ENCODE results near the gene KIDINS220.
A peak's percentile ranks its signal among the peaks of the same experiment; 100 is the strongest.

The KIDINS220 gene

DNA sequence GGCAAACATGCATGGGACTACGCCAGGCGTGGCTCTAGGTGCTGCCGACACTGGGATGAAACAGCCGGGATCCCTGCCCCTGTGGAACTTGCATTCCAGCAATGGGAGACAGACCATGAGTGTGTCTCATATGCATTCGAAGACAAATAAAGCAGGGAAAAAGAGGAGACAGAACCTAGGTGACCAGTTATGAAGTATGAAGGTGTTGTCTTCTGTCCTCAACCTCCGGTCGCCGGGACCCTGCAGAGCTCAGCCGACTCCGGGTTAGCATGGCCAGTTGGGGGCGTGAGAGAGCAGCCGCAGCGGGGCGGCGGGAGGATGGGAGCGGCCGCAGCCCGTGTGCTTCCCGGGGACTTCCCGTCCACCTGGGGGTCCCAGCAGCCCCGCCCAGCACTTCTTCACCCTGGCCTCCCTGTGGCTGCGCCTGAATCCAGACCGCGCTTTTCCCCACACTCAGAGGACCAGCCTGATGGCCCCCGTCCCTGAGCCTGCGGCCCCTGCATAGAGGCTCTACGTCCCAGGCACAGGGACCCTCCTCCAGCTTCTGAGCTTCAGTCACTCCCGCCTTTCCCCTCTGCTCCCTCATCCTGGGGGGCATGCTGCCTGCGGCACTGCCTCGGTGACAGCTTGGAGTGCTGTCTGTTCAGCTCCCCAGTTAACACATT, 144.1 kb downstream of the KIDINS220 start:
- no peaks in the 10 kb centered on the region for H4K20me1 ChIP-seq (ENCODE audit: insufficient read depth, low read length)
- H3K9me3 ChIP-seq (ENCODE audit: insufficient read depth, low read length, severe bottlenecking): no peaks in the 10 kb centered on the region
- ATAC-seq (ENCODE audit: insufficient read depth, low read depth) (no peak), DNase-seq (no peak)
- H3K4me1 ChIP-seq (ENCODE audit: insufficient read depth, low read length): no peaks in the 10 kb centered on the region
- no peak overlapping the region for H3K9ac ChIP-seq (ENCODE audit: low read depth, low read length)
- H3K27me3 ChIP-seq (ENCODE audit: insufficient read depth, low read length, poor library complexity): no peaks in the 10 kb centered on the region
- H3K4me3 ChIP-seq (ENCODE audit: low read depth in 1 of 2, low read length in 2 of 2): no peak overlapping the region
- no peaks in the 10 kb centered on the region for H3K36me3 ChIP-seq (ENCODE audit: insufficient read depth, low read length)
- TF ChIP-seq, protein P1, sequence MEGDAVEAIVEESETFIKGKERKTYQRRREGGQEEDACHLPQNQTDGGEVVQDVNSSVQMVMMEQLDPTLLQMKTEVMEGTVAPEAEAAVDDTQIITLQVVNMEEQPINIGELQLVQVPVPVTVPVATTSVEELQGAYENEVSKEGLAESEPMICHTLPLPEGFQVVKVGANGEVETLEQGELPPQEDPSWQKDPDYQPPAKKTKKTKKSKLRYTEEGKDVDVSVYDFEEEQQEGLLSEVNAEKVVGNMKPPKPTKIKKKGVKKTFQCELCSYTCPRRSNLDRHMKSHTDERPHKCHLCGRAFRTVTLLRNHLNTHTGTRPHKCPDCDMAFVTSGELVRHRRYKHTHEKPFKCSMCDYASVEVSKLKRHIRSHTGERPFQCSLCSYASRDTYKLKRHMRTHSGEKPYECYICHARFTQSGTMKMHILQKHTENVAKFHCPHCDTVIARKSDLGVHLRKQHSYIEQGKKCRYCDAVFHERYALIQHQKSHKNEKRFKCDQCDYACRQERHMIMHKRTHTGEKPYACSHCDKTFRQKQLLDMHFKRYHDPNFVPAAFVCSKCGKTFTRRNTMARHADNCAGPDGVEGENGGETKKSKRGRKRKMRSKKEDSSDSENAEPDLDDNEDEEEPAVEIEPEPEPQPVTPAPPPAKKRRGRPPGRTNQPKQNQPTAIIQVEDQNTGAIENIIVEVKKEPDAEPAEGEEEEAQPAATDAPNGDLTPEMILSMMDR (IDR thresholded peaks at IDR 0.05; ENCODE audit: borderline replicate concordance, extremely low read depth, low read length, poor library complexity, severe bottlenecking): peak; percentile 41
- TF ChIP-seq EZH2 (IDR thresholded peaks at IDR 0.05; ENCODE audit: borderline replicate concordance, low read depth, low read length, severe bottlenecking): no peak
- no peak overlapping the region for H3K4me2 ChIP-seq (ENCODE audit: insufficient read depth, low read length)
- H2AFZ ChIP-seq (ENCODE audit: low read depth, low read length): no peak overlapping the region
- H3K27ac ChIP-seq (ENCODE audit: low read length): no peak overlapping the region
- no peaks in the 10 kb centered on the region for H3K79me2 ChIP-seq (ENCODE audit: insufficient read depth, low read length)

DNA sequence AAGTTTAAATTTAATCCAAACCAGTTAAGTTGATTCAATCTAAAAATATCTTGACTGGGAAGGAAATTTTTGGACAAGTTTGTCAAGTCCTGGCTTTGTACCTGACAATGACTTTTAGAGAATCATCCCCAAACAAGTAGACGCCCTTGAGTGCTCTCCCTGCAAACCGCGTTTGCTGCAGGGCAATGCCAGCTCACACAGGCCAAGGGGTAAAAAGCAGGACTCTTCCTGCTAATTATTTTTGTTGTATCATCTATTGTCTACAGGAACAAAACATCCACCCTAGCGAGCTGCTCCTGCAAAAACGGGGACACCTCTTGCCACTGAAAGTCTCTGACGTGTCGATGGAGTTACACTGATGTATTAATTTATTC, 144.6 kb downstream of the KIDINS220 start:
- H3K36me3 ChIP-seq (ENCODE audit: insufficient read depth, low read length): no peaks in the 10 kb centered on the region
- H3K9ac ChIP-seq (ENCODE audit: low read depth, low read length): no peak overlapping the region
- H2AFZ ChIP-seq (ENCODE audit: low read depth, low read length): no peak overlapping the region
- H3K4me3 ChIP-seq (ENCODE audit: low read depth in 1 of 2, low read length in 2 of 2): no peak overlapping the region
- no peak overlapping the region for H3K4me2 ChIP-seq (ENCODE audit: insufficient read depth, low read length)
- TF ChIP-seq, protein P1 (IDR thresholded peaks at IDR 0.05; ENCODE audit: borderline replicate concordance, extremely low read depth, low read length, poor library complexity, severe bottlenecking): no peak
- TF ChIP-seq EZH2 (IDR thresholded peaks at IDR 0.05; ENCODE audit: borderline replicate concordance, low read depth, low read length, severe bottlenecking): no peak
- DNase-seq: no peak
- no peaks in the 10 kb centered on the region for H3K9me3 ChIP-seq (ENCODE audit: insufficient read depth, low read length, severe bottlenecking)
- H3K27me3 ChIP-seq (ENCODE audit: insufficient read depth, low read length, poor library complexity): no peaks in the 10 kb centered on the region
- no peak for ATAC-seq (ENCODE audit: insufficient read depth, low read depth)
- no peaks in the 10 kb centered on the region for H3K4me1 ChIP-seq (ENCODE audit: insufficient read depth, low read length)
- no peak overlapping the region for H3K27ac ChIP-seq (ENCODE audit: low read length)
- no peaks in the 10 kb centered on the region for H4K20me1 ChIP-seq (ENCODE audit: insufficient read depth, low read length)
- H3K79me2 ChIP-seq (ENCODE audit: insufficient read depth, low read length): no peaks in the 10 kb centered on the region

DNA sequence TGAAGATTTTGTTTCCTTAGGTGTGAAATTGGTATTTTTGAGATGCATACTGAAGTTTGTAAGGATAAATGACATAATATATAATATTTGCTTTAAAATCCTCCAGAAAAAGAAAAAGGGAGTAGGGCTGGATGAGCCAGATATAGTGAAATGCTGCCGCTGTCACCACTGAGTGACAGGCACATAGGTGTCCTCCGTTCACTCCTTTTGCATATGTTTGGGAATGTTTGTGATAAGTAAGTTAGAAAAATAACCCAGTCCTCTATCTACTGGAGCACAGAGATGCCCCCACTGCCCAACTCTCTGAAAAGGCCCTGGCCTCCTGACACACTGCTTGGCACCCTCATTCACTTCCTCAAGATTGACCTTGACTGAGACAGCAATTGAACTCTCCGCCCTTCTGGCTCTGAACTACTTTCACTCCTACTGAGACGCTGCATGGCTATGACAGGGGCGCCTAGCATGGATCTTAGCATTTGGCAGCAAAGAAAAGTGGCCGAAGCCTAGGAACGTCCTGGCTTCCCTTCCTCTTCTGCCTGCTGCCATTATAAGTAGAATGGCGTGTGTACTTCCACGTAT, 145.5 kb downstream of the KIDINS220 start:
- Histone ChIP-seq H3K9ac (ENCODE audit: low read depth, low read length) (no peak overlapping the region), H3K27me3 (ENCODE audit: insufficient read depth, low read length, poor library complexity) (no peaks in the 10 kb centered on the region), H3K4me1 (ENCODE audit: insufficient read depth, low read length) (no peaks in the 10 kb centered on the region), H3K4me2 (ENCODE audit: insufficient read depth, low read length) (no peak overlapping the region), H3K4me3 (ENCODE audit: low read depth in 1 of 2, low read length in 2 of 2) (no peak overlapping the region), H3K9me3 (ENCODE audit: insufficient read depth, low read length, severe bottlenecking) (no peaks in the 10 kb centered on the region), H2AFZ (ENCODE audit: low read depth, low read length) (no peak overlapping the region), H4K20me1 (ENCODE audit: insufficient read depth, low read length) (no peaks in the 10 kb centered on the region), H3K27ac (ENCODE audit: low read length) (no peak overlapping the region), H3K36me3 (ENCODE audit: insufficient read depth, low read length) (no peaks in the 10 kb centered on the region), H3K79me2 (ENCODE audit: insufficient read depth, low read length) (no peaks in the 10 kb centered on the region)
- TF ChIP-seq, protein P1 (IDR thresholded peaks at IDR 0.05; ENCODE audit: borderline replicate concordance, extremely low read depth, low read length, poor library complexity, severe bottlenecking): no peak
- TF ChIP-seq EZH2 (IDR thresholded peaks at IDR 0.05; ENCODE audit: borderline replicate concordance, low read depth, low read length, severe bottlenecking): no peak
- ATAC-seq (ENCODE audit: insufficient read depth, low read depth): no peak
- no peak for DNase-seq
